H1 (cell line): ENCODE measurements around the gene TCEA2. TPM values are rescaled to one million over a fixed set of nuclear protein-coding genes. Genes with fewer than 3 reads are reported as not detected.

ENCODE experiments used
- CTCF ChIA-PET: fragments of 300-600 bp; sonication (Branson Sonifier 250); formaldehyde crosslinking; loops from one replicate; lab custom pipeline; 2021; ENCODE audit not compliant: partially characterized antibody; lab: Charles Lee
- POLR2A ChIA-PET: fragments of 300-600 bp; sonication (Branson Sonifier 250); formaldehyde crosslinking; loops from one replicate; lab custom pipeline; 2021; ENCODE audit warnings: inconsistent platforms; ENCODE audit not compliant: partially characterized antibody; lab: Charles Lee
- DNase-seq, 2 experiments: peaks; one replicate each; pipeline versions ENCODE4 v3.0.0 to v3.0.0-alpha.2; 2010 to 2022; ENCODE audit warnings: low spot score in 2 of 2, low read depth in 1 of 2, mixed read lengths in 1 of 2
- FAIRE-seq: peaks from 2 replicates; lab custom pipeline; 2011; peaks lifted over from hg19 to GRCh38; lab: Jason Lieb, UNC
- H2AFZ ChIP-seq: 2 replicates; pipeline ENCODE4 v1.8.1; 2012; ENCODE audit warnings: low read length, inconsistent platforms
- H2AK5ac ChIP-seq: 2 replicates; pipeline ENCODE4 v1.6.1; 2013; ENCODE audit warnings: low read depth, low read length
- H2BK120ac ChIP-seq: replicated peaks from 2 replicates; pipeline ENCODE3; 2013; ENCODE audit warnings: low read depth, low read length, inconsistent platforms
- H2BK12ac ChIP-seq: 2 replicates; pipeline ENCODE4 v1.6.1; 2013; ENCODE audit warnings: low read depth, low read length
- H2BK15ac ChIP-seq: 2 replicates; pipeline ENCODE4 v1.6.1; 2013; ENCODE audit warnings: low read length
- H2BK20ac ChIP-seq: 2 replicates; pipeline ENCODE4 v1.6.1; 2013; ENCODE audit warnings: low read length
- H2BK5ac ChIP-seq: 2 replicates; pipeline ENCODE4 v1.6.1; 2013; ENCODE audit warnings: low read depth, low read length
- H3K14ac ChIP-seq: 2 replicates; pipeline ENCODE4 v1.6.1; 2013; ENCODE audit warnings: inconsistent platforms; ENCODE audit not compliant: insufficient read length
- H3K18ac ChIP-seq: 2 replicates; pipeline ENCODE4 v1.6.1; 2013; ENCODE audit warnings: low read length; ENCODE audit errors: extremely low read depth
- H3K23ac ChIP-seq: 2 replicates; pipeline ENCODE4 v1.6.1; 2013; ENCODE audit warnings: inconsistent platforms; ENCODE audit not compliant: insufficient read length
- H3K23me2 ChIP-seq: 2 replicates; pipeline ENCODE4 v1.6.1; 2013; ENCODE audit warnings: low read depth, low read length
- H3K27ac ChIP-seq: 2 replicates; pipeline ENCODE4 v1.6.1; 2011; ENCODE audit warnings: low read depth, low read length, inconsistent platforms
- H3K27me3 ChIP-seq, 4 experiments: replicated peaks in 1 of 4; 1 replicate in 1 of 4; 2 replicates in 3 of 4; pipeline versions ENCODE4 v1.6.1 to v1.8.1; 2011 to 2013; ENCODE audit warnings: low read length in 3 of 4, mild to moderate bottlenecking in 3 of 4, inconsistent platforms in 2 of 4, mixed read lengths in 2 of 4, moderate library complexity in 1 of 4; ENCODE audit not compliant: control insufficient read depth in 3 of 4, insufficient read depth in 3 of 4; ENCODE audit errors: extremely low read depth in 1 of 4
- H3K36me3 ChIP-seq, 4 experiments: 2 replicates each; pipeline versions ENCODE4 v1.6.1 to v1.8.1; 2011 to 2013; ENCODE audit warnings: mild to moderate bottlenecking in 4 of 4, low read length in 3 of 4, moderate library complexity in 2 of 4, control low read depth in 1 of 4, inconsistent platforms in 1 of 4; ENCODE audit not compliant: insufficient read depth in 4 of 4, control insufficient read depth in 2 of 4
- H3K4ac ChIP-seq: replicated peaks from 2 replicates; pipeline ENCODE3; 2013; ENCODE audit warnings: low read length, low read depth, mixed read lengths, inconsistent platforms; ENCODE audit not compliant: insufficient read length
- H3K4me1 ChIP-seq, 4 experiments: replicated peaks in 1 of 4; 1 replicate in 1 of 4; 2 replicates in 3 of 4; pipeline versions ENCODE4 v1.6.1 to v1.8.1; 2011 to 2013; ENCODE audit warnings: low read length in 3 of 4, inconsistent platforms in 2 of 4, mixed read lengths in 1 of 4; ENCODE audit not compliant: insufficient read depth in 4 of 4, control insufficient read depth in 3 of 4
- H3K4me2 ChIP-seq, 2 experiments: 2 replicates each; pipeline versions ENCODE4 v1.6.1 to v1.8.1; 2011 to 2013; ENCODE audit warnings: low read depth in 2 of 2, low read length in 2 of 2, control low read depth in 1 of 2, inconsistent platforms in 1 of 2, mild to moderate bottlenecking in 1 of 2; ENCODE audit not compliant: insufficient read depth in 1 of 2
- H3K4me3 ChIP-seq, 4 experiments: fragments of 200-600, 300-600 bp in 1 of 4; sonication (generic), shearing (Covaris generic), sonication (Bioruptor Twin) in 1 of 4; 2 replicates each; pipeline versions ENCODE4 v1.5.1 to v1.8.1; 2011 to 2016; ENCODE audit warnings: low read length in 4 of 4, low read depth in 3 of 4, control low read depth in 2 of 4, inconsistent platforms in 2 of 4, mild to moderate bottlenecking in 2 of 4, mixed read lengths in 1 of 4, moderate library complexity in 1 of 4; ENCODE audit not compliant: insufficient read depth in 2 of 4; ENCODE audit errors: extremely low read depth in 1 of 4
- H3K56ac ChIP-seq: replicated peaks from 2 replicates; pipeline ENCODE3; 2013; ENCODE audit warnings: low read depth, mild to moderate bottlenecking, mixed read lengths, low read length, inconsistent platforms; ENCODE audit not compliant: insufficient read length
- H3K79me1 ChIP-seq: 2 replicates; pipeline ENCODE4 v1.6.1; 2013; ENCODE audit warnings: low read depth, low read length, control low read depth
- H3K79me2 ChIP-seq, 2 experiments: 2 replicates each; pipeline versions ENCODE4 v1.6.1 to v1.8.1; 2012 to 2013; ENCODE audit warnings: low read length in 2 of 2, mild to moderate bottlenecking in 2 of 2, inconsistent platforms in 1 of 2; ENCODE audit not compliant: insufficient read depth in 2 of 2, control insufficient read depth in 1 of 2
- H3K9ac ChIP-seq, 4 experiments: replicated peaks in 1 of 4; 1 replicate in 1 of 4; 2 replicates in 3 of 4; pipeline versions ENCODE4 v1.6.1 to v1.8.1; 2011 to 2013; ENCODE audit warnings: low read depth in 3 of 4, low read length in 3 of 4, control low read depth in 2 of 4, mild to moderate bottlenecking in 2 of 4, moderate library complexity in 2 of 4, inconsistent platforms in 1 of 4; ENCODE audit errors: extremely low read depth in 1 of 4
- H3K9me3 ChIP-seq, 2 experiments: 2 replicates each; pipeline versions ENCODE4 v1.6.1 to v1.8.1; 2012 to 2013; ENCODE audit warnings: mild to moderate bottlenecking in 2 of 2, moderate library complexity in 2 of 2, control low read depth in 1 of 2, inconsistent platforms in 1 of 2, low read depth in 1 of 2, low read length in 1 of 2, mixed read lengths in 1 of 2; ENCODE audit not compliant: insufficient read depth in 2 of 2
- H4K20me1 ChIP-seq, 2 experiments: replicated peaks in 1 of 2; 2 replicates each; pipeline versions ENCODE3 to v1.8.1; 2011 to 2013; ENCODE audit warnings: inconsistent platforms in 2 of 2, low read length in 2 of 2, mild to moderate bottlenecking in 1 of 2; ENCODE audit not compliant: insufficient read depth in 2 of 2, control insufficient read depth in 1 of 2
- H4K5ac ChIP-seq: 2 replicates; pipeline ENCODE4 v1.6.1; 2013; ENCODE audit warnings: low read length, low read depth, mixed read lengths, inconsistent platforms; ENCODE audit not compliant: insufficient read length
- H4K8ac ChIP-seq: 2 replicates; pipeline ENCODE4 v1.8.0; 2013; ENCODE audit warnings: mild to moderate bottlenecking, moderate library complexity, low read length, inconsistent platforms; ENCODE audit not compliant: insufficient read depth; ENCODE audit errors: extremely low read depth
- H4K91ac ChIP-seq: replicated peaks from 2 replicates; pipeline ENCODE3; 2013; ENCODE audit warnings: low read length, mixed read lengths, inconsistent platforms; ENCODE audit not compliant: insufficient read length
- BCL11A ChIP-seq, 2 experiments: IDR thresholded peaks; one replicate each; pipeline ENCODE4 v1.6.1; 2011; ENCODE audit warnings: low read depth in 2 of 2, low read length in 2 of 2, mild to moderate bottlenecking in 2 of 2
- CHD2 ChIP-seq: IDR thresholded peaks from 2 replicates; pipeline ENCODE4 v1.6.1; 2012; ENCODE audit warnings: low read length, improper control_type of control experiment
- CREB1 ChIP-seq: IDR thresholded peaks from 2 replicates; pipeline ENCODE4 v1.6.1; 2012; ENCODE audit warnings: inconsistent platforms
- CTCF ChIP-seq, 3 experiments: IDR thresholded peaks; 1 replicate in 2 of 3; 2 replicates in 1 of 3; pipeline versions ENCODE4 v1.5.1 to v1.6.1; 2011; ENCODE audit warnings: low read length in 3 of 3, mild to moderate bottlenecking in 3 of 3, inconsistent platforms in 2 of 3, low read depth in 1 of 3, moderate library complexity in 1 of 3; ENCODE audit not compliant: insufficient read depth in 1 of 3; ENCODE audit errors: control extremely low read depth in 1 of 3
- EP300 ChIP-seq, 2 experiments: IDR thresholded peaks; 1 replicate in 1 of 2; 2 replicates in 1 of 2; pipeline ENCODE4 v1.6.1; 2011 to 2012; ENCODE audit warnings: low read depth in 2 of 2, low read length in 2 of 2, mild to moderate bottlenecking in 2 of 2, borderline replicate concordance in 1 of 2, inconsistent platforms in 1 of 2, moderate library complexity in 1 of 2
- HDAC6 ChIP-seq: IDR thresholded peaks from one replicate; pipeline ENCODE4 v1.7.1; 2012; ENCODE audit warnings: low read depth, mild to moderate bottlenecking, inconsistent platforms, low read length, moderate library complexity
- MAFK ChIP-seq: IDR thresholded peaks from 2 replicates; pipeline ENCODE4 v1.6.1; 2012; ENCODE audit warnings: low read depth, mild to moderate bottlenecking, improper control_type of control experiment, low read length
- NANOG ChIP-seq: IDR thresholded peaks from 2 replicates; pipeline ENCODE4 v1.6.1; 2011; ENCODE audit warnings: low read length, low read depth, mild to moderate bottlenecking, inconsistent platforms; ENCODE audit not compliant: insufficient read depth, poor library complexity, severe bottlenecking
- NRF1 ChIP-seq: IDR thresholded peaks from 2 replicates; pipeline ENCODE4 v1.6.1; 2011; ENCODE audit warnings: mild to moderate bottlenecking, low read depth, low read length, improper control_type of control experiment
- POLR2A ChIP-seq, 2 experiments: IDR thresholded peaks; 1 replicate in 1 of 2; 2 replicates in 1 of 2; pipeline ENCODE4 v1.6.1; 2011; ENCODE audit warnings: low read depth in 2 of 2, low read length in 2 of 2, mild to moderate bottlenecking in 2 of 2; ENCODE audit errors: control extremely low read depth in 1 of 2
- SP2 ChIP-seq: IDR thresholded peaks from 2 replicates; pipeline ENCODE4 v1.6.1; 2012; ENCODE audit warnings: mild to moderate bottlenecking, low read length, inconsistent platforms
- ZNF274 ChIP-seq: IDR thresholded peaks from 2 replicates; pipeline ENCODE4 v1.7.0; 2012; ENCODE audit warnings: low read length, borderline replicate concordance; ENCODE audit errors: extremely low read depth
- WGBS, 2 experiments: shearing (Covaris generic) in 1 of 2; methylation state at CpG; one replicate each; pipeline versions ENCODE4 v1.1.6 to v1.1.7; 2013 to 2015; ENCODE audit warnings: low lambda C conversion rate in 2 of 2, mixed read lengths in 2 of 2, inconsistent platforms in 1 of 2, low coverage in 1 of 2, missing lambda C conversion rate in 1 of 2; ENCODE audit not compliant: insufficient replicate concordance in 2 of 2, insufficient coverage in 1 of 2, insufficient read length in 1 of 2; ENCODE audit errors: extremely low coverage in 1 of 2, missing lambda C conversion rate in 1 of 2; 5-methylcytosine and 5-hydroxymethylcytosine counted together
- polyA plus RNA-seq, 7 experiments: library from polyadenylated mRNA; depleted of rRNA in 3 of 7; stranded (reverse) in 5 of 7; unstranded in 2 of 7; fragments of >200 nt in 5 of 7; fragments of 200-250 nt in 2 of 7; gene quantifications; 1 replicate in 5 of 7; 2 replicates in 1 of 7; 4 replicates in 1 of 7; pipeline versions ENCODE4 v1.2.1 to v1.2.3, GENCODE V29; 2011 to 2013; ENCODE audit warnings: missing spikeins in 2 of 7, mixed read lengths in 2 of 7
- total RNA-seq: library from RNA; stranded (reverse); fragmentation: NEBNext Ultra II Directional; extraction: Animal tissue kit (Norgen Biotek cat#: 25700); gene quantifications from 2 replicates; pipeline ENCODE4 v1.2.1, GENCODE V29; 2021

Gene TCEA2
- total and polyA plus RNA-seq, 2 of the 8 experiments (the other 6 are each of a cell fraction or from before 2014, with no cell fraction given): 41.4 to 42.3 TPM

DNA sequence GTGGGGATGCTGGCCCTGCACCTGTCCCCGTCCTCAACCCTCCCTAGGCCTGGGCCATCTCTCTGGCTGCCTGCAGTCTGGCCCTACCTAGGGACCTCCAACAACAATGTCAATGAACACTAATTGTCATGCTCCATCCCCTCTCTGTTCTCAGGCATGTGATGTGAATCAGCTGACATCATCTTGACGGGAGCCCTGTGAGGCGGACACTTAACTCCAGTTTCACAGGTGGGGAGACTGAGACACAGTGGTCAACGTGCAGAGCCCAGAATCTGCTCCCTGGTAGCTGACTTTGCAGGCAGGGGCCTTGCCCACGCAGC lies 762 bp upstream of the TCEA2 start:
- Histone ChIP-seq H3K56ac (no peak overlapping the region), H2AK5ac (no peak overlapping the region), H3K27me3 (no peaks in the 10 kb centered on the region; a peak in 2 of 7 replicates), H3K79me1 (no peaks in the 10 kb centered on the region), H3K4me3 (peak overlapping the region; percentile 66 to 81 (median 72); a peak in 7 of 8 replicates), H3K14ac (no peak overlapping the region), H4K8ac (peak overlapping the region; percentile 72), H3K4me1 (peaks cover 3 to 17% (median 12%) of the 10 kb centered on the region in 4 experiments), H3K27ac (no peak overlapping the region), H2BK5ac (no peak overlapping the region), H3K23ac (no peak overlapping the region), H3K23me2 (peaks cover 2% of the 10 kb centered on the region; the same call in 1 of the 2 replicates), H3K18ac (no peak overlapping the region), H3K9me3 (no peaks in the 10 kb centered on the region), H2AFZ (no peak overlapping the region), H2BK15ac (no peak overlapping the region), H2BK120ac (no peak overlapping the region), H3K4ac (no peak overlapping the region), H4K91ac (peak overlapping the region; percentile 84), H4K5ac (peak overlapping the region; percentile 91), H4K20me1 (peaks cover 2 to 6% of the 10 kb centered on the region in 2 experiments), H2BK12ac (no peak overlapping the region), H3K36me3 (no peaks in the 10 kb centered on the region), H3K9ac (0 out of 7 replicates have a peak overlapping the region, but pooled peaks of 2 of the 4 experiments have one; percentile 0 to 8), H3K4me2 (peak overlapping the region; percentile 60 to 83), H2BK20ac (no peak overlapping the region), H3K79me2 (no peaks in the 10 kb centered on the region)
- ChIA-PET CTCF (interaction anchor here (0.6 to 15.0 kb wide), 7 partner anchors 19 to 108 kb away, joined by 3 to 139 read pairs (median 4); partner anchors contain the start of genes LKAAEAR1, OPRL1, PRPF6 and RGS19), POLR2A (interaction anchor here (0.5 to 1.5 kb wide), 11 partner anchors 8 to 98 kb away, joined by 3 to 7 read pairs (median 4); partner anchors contain the start of genes C20orf204, LKAAEAR1, OPRL1 and RGS19)
- no peak for DNase-seq
- WGBS, 2 experiments: 65% methylated on average over 5 of the region's 5 CpGs; no CpG with 5 or more reads in 1 of the 2 experiments
- no peak for FAIRE-seq
- no peak for TF ChIP-seq ZNF274
- no peak for TF ChIP-seq EP300 (IDR thresholded peaks at IDR 0.05; ENCODE audit: borderline replicate concordance in 1 of 2, low read depth in 2 of 2, low read length in 2 of 2)
- no peak for TF ChIP-seq NANOG
- TF ChIP-seq NRF1: no peak
- TF ChIP-seq MAFK: no peak
- TF ChIP-seq HDAC6: no peak
- TF ChIP-seq POLR2A (IDR thresholded peaks at IDR 0.05; ENCODE audit: control extremely low read depth in 1 of 2, low read depth in 2 of 2, low read length in 2 of 2): no peak
- TF ChIP-seq CHD2: no peak
- no peak for TF ChIP-seq CREB1
- TF ChIP-seq BCL11A (IDR thresholded peaks at IDR 0.05; ENCODE audit: low read depth in 2 of 2, low read length in 2 of 2): no peak
- TF ChIP-seq CTCF (IDR thresholded peaks at IDR 0.05; ENCODE audit: control extremely low read depth in 1 of 3, insufficient read depth in 1 of 3, low read depth in 1 of 3, low read length in 3 of 3): no peak
- TF ChIP-seq SP2: no peak
